Stimulated activated CD4-positive, alpha-beta T cell treated with anti-CD3 and anti-CD28 coated beads, Interleukin-15, amount 100 ng/mL, for 48 hours (primary cell): ENCODE data around the gene KNTC1.
"Not testable (repeated sequence)": the region's sequence is repeated elsewhere in the genome, so short reads cannot be mapped to it uniquely, and the experiment has no call there.

Experiments used
- DNase-seq, 2 donors: peaks; one replicate each; pipeline ENCODE4 v3.0.0-alpha.2; 2020; ENCODE audit warnings: low read depth in 2 of 2

Gene KNTC1

DNA sequence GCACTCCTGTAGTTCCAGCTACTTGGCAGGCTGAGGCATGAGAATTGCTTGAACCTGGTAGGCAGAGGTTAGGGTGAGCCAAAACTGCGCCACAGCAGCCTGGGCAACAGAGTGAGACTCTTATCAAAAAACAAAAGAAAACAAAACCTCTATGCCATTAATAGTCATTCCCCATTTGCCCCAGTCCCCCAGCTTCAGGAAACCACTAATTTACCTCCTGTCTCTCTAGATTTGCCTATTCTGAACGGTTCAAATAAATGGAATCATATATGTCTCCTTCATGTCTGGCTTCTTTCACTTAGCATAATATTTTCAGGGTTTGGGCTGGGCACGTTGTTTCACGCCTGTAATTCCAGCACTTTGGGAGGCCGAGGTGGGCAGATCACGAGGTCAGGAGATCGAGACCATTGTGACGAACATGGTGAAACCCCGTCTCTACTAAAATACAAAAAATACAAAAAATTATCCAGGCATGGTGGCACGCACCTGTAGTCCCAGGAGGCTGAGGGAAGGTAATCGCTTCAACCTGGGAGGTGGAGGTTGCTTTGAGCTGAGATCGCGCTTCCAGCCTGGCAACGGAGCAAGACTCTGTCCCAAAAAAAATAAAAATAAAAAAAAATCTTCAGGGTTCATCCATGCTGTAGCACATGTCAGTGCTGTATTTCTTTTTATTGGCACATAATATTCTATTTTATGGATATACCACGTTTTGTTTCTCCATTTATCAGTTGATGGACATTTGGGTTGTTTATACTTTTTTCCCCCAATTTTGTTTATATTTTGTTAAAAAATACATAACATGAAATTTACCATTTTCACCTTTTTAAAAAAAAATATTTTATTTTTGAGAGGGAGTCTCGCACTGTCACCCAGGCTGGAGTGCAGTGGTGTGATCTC lies 31.9 kb downstream of the KNTC1 start:
- DNase-seq, result no peak

- DNase-seq, result no peak
Observed at GRCh38 chr12:122560138-122560537, 33.1 kb downstream of the KNTC1 start.

GRCh38 chr12:122563361-122563760 lies 36.3 kb downstream of the KNTC1 start:
- no peak for DNase-seq

- DNase-seq, result not testable (repeated sequence)
Observed at GRCh38 chr12:122566816-122567215, 39.8 kb downstream of the KNTC1 start.

DNA sequence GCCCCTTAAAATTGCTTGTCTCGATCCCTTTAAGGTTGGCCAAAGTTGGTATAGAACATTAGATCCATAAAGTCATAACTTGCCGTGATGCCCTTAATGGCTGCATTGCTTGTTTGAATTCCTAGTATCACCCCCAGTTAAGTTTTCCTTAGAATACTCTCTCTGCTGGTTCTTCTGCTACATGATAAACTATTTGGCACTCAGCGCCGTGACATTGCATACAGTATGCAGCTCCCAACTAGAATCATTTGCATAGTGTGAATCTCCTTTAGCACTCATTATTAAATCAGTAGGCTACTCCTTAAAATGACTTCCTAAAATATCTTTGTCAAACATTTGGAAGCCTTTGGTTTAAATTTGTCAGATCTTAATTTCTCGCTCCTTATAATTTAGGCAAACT lies 42.2 kb downstream of the KNTC1 start:
- no peak for DNase-seq

DNA sequence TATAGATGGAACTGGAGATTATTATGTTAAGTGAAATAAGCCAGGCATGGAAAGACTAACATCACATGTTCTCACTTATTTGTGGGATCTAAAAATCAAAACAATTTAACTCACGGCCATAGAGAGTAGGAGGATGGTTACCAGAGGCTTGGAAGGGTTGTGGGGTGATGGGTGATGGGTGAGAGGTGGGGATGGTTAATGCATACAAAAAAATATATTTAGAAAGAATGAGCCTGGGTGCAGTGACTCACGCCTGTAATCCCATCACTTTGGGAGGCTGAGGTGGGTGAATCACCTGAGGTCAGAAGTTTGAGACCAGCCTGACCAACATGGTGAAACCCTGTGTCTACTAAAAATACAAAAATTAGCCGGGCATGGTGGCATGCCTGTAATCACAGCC lies 43.0 kb downstream of the KNTC1 start:
- DNase-seq, result not testable (repeated sequence)

GRCh38 chr12:122571821-122572220 lies 44.8 kb downstream of the KNTC1 start:
- DNase-seq, result no peak

GRCh38 chr12:122583294-122583693 lies 56.2 kb downstream of the KNTC1 start:
- not testable (repeated sequence) for DNase-seq

DNA sequence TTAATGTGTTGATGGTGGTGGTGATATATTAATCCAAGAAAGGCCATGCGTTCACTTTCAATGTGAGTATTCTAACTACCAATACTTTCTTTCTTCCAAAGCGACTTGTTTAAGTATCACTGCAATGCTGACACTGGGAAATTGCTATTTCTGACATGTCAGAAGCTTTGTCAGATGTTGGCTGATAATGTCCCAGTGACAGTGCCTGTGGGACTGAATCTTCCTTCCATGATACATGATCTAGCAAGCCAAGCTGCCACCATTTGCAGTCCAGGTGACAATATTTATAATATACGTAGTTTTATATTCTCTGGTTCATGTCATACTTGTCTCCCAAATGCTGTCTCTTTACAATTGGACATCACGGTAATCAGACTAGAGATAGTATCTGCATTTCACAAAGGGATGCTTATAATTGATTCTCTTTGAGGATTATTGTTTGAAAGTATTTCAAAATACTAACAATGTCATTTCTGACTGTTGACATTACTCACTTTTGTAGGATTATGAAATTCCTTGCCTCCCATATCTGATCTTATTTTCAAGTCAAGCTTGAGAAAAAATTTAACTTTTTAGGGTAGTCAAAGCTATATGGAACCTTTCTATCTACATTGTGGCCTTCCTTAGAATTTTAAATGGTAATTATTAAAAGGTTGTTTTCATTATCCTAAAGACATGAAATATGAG lies 57.3 kb downstream of the KNTC1 start:
- no peak for DNase-seq

DNA sequence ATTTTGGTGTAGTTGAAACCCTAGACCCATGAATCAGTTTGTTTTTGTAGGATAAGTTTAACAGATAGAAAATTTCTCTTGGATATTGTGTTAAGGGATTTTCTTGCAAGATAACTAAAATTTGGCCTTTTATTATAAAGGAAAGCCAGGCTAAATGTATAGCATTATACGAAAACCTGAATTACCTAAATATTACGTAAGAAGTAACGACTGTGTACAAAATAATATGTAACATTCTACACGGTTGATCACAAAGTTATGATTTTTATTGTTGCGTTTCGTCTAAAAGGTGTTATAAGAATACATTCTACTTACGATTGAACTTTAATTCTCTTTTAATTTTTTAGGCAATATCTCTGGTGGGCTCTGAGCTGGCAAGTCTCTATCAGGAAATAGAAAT lies 63.9 kb downstream of the KNTC1 start:
- DNase-seq, result no peak

DNA sequence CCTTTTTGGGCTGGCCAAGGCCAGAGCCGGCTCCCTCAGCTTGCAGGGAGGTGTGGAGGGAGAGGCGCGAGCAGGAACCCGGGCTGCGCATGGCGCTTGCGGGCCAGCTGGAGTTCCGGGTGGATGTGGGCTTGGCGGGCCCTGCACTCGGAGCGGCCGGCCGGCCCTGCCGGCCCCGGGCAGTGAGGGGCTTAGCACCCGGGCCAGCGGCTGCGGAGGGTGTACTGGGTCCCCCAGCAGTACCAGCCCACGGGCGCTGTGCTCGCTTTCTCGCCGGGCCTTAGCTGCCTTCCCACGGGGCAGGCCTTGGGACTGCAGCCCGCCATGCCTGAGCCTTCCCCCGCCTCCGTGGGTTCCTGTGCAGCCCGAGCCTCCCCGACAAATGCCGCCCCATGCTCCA lies 64.9 kb downstream of the KNTC1 start:
- not testable (repeated sequence) for DNase-seq

- not testable (repeated sequence) for DNase-seq
Observed at GRCh38 chr12:122592543-122592942, 65.5 kb downstream of the KNTC1 start.

DNA sequence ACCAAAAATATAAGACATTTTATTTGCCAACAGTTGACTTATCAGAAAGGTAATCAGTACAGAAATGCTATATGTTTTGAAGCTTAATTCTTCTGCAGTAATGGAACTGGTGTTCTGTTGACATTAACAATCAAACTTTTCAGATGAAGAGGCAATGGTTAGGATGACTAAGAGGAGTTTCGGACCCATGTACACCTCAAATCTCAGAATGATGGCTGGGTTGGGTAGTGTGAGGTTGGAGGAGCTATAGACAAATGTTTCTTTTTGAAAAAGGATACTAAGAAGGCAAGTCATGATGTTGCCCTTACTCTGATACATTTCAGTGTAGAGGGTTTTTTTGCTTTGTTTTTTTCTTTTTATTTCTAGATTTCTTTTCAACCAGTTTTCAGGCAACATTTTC lies 66.9 kb downstream of the KNTC1 start:
- no peak for DNase-seq

DNA sequence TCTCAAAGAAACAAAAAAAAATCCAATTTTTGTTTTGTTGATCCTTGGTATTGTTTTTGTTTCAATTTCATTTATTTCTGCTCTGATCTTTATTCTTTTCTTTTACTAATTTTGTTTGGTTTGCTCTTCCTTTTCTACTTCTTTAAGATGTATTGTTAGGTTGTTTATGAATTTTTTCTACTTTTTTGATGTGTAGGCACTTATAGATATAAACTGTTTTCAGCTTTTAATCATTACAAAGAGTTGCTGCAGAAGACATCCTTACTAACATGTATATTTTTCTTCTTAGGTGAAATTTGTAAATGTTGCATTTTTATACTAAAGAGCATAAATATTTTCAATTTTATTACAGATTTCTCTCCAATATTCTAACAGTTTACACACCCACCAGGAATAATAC lies 69.8 kb downstream of the KNTC1 start:
- no peak for DNase-seq

- DNase-seq, result no peak
Observed at GRCh38 chr12:122602456-122602855, 75.4 kb downstream of the KNTC1 start.

GRCh38 chr12:122604993-122605392 lies 77.9 kb downstream of the KNTC1 start:
- no peak for DNase-seq

GRCh38 chr12:122609732-122610131 lies 82.7 kb downstream of the KNTC1 start:
- no peak for DNase-seq

DNA sequence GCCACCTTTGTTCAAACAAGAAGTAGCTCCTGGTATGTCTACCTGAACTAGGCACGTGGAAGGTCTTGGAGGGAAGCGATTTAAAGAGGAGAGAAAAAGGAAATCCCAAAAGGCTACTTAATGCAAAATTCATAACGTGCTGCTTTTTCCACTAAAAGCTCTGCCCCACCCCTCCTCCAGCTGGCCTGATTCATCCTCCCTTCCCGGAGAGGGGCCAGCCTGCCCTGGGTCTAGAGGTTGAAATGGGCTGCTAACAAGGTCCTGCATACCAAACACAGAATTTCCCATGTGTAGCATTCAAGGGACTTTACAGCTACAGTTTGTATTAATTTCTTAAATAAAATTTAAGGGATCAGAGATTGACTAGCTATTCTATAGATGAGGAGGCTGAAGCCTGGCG lies 83.2 kb downstream of the KNTC1 start:
- no peak for DNase-seq

GRCh38 chr12:122610911-122611310 lies 83.9 kb downstream of the KNTC1 start:
- DNase-seq, result no peak

DNA sequence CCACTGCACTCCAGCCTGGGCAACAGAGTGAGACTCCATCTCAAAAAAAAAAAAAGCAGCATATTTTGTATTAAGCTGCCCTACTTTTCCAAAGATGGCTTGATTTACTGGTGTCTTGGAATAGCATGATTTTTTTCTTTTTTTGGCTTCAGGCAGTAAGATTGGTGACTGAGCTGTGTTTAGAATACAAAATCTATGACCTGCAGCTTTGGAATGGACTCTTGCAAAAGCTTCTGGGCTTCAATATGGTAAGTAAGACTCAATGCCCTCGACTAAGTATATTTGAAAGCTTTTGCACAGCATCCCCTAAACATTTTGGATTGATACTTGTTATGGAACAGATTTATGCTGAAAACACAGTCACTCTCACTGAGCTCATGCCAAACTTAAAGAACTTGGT lies 87.8 kb downstream of the KNTC1 start:
- DNase-seq, result no peak

DNA sequence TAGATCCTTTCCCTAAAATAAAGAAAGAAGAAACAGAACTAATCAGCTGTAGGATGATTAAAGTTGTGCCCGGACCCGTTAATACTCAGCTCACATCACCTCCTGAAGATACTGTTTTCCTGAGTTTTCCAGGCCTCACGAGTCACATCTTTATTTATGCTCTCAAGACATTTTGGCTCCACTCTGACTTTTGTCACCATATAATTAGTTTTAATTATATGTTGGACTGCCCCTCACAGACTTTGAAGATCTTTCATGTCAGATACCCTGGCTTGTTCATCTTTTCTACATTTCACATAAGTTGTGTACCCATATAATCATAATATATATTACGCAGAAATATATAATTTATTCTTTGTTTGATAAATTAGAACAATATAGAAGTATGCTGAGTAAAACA lies 88.7 kb downstream of the KNTC1 start:
- no peak for DNase-seq

GRCh38 chr12:122635471-122635870 lies 108.4 kb downstream of the KNTC1 start:
- no peak for DNase-seq

DNA sequence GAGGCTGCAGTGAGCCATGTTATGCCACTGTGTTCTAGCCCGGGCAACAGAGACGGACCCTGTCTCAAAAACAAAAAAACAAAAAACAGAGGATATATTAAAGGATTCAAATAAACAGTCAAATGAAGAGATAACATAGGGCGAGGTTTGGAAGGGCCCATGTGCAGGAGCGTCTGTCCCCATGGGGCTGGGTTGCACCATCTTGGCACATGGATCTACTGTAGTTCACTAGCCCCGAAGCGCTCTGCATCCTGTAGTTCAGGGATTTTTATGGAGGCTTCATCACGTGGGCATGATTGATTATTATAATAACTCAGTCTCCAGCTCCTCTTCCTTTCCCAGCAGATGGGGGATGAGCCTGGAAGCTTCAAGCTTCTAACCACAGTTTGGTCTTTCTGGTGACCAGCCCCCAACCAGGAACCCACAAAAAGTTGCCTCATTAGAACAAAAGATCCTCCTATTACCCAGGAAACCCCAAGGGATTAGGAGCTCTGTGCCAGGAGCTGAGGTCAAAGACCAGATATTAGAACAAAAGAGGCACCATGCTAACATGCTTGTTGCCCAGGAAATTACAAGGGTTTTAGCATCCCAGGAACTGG lies 116.3 kb downstream of the KNTC1 start:
- no peak for DNase-seq
